Endothelial cell (in vitro differentiated cells): ENCODE measurements around the gene DNM1. TPM values are rescaled to one million over a fixed set of nuclear protein-coding genes. Genes with fewer than 3 reads are reported as not detected.

Experiments used
- DNase-seq: peaks from one replicate; pipeline ENCODE4 v3.0.0; 2021; ENCODE audit warnings: low spot score
- H3K27ac Mint-ChIP-seq: one replicate; pipeline ENCODE4 v1.8.0; 2021; ENCODE audit warnings: mixed read lengths, inconsistent platforms; ENCODE audit not compliant: unreplicated experiment
- H3K27me3 Mint-ChIP-seq: one replicate; pipeline ENCODE4 v1.8.0; 2021; ENCODE audit warnings: mild to moderate bottlenecking, moderate library complexity, mixed read lengths, inconsistent platforms; ENCODE audit not compliant: unreplicated experiment
- H3K36me3 Mint-ChIP-seq: one replicate; pipeline ENCODE4 v1.8.0; 2021; ENCODE audit warnings: mild to moderate bottlenecking, low read depth, mixed read lengths, inconsistent platforms; ENCODE audit not compliant: unreplicated experiment
- H3K4me1 Mint-ChIP-seq: one replicate; pipeline ENCODE4 v1.8.0; 2021; ENCODE audit warnings: mild to moderate bottlenecking, mixed read lengths, inconsistent platforms; ENCODE audit not compliant: unreplicated experiment
- H3K4me3 Mint-ChIP-seq: one replicate; pipeline ENCODE4 v1.8.0; 2021; ENCODE audit warnings: mild to moderate bottlenecking, mixed read lengths, inconsistent platforms; ENCODE audit not compliant: unreplicated experiment
- H3K9me3 Mint-ChIP-seq: one replicate; pipeline ENCODE4 v1.8.0; 2021; ENCODE audit warnings: mixed read lengths, inconsistent platforms; ENCODE audit not compliant: unreplicated experiment
- CTCF ChIP-seq: fragments of 200-600 bp; sonication (generic); IDR thresholded peaks from one replicate; pipeline ENCODE4 v1.5.0; 2021; ENCODE audit warnings: antibody characterized with exemption; ENCODE audit not compliant: unreplicated experiment
- total RNA-seq: library from RNA; stranded (reverse); fragmentation: NEBNext Ultra II Directional; extraction: Animal tissue kit (Norgen Biotek cat#: 25700); gene quantifications from one replicate; pipeline ENCODE4 v1.2.1, GENCODE V29; 2021; ENCODE audit not compliant: unreplicated experiment

Gene DNM1
- total RNA-seq, 1 donor from 2014 or later, result 8.0 TPM

GRCh38 chr9:128257907-128258306 lies 54.7 kb downstream of the DNM1 start:
- no peak for TF ChIP-seq CTCF
- H3K27me3 Mint-ChIP-seq, result peaks cover 2% of the 10 kb centered on the region
- peaks cover 40% of the 10 kb centered on the region for H3K36me3 Mint-ChIP-seq
- H3K4me3 Mint-ChIP-seq, result peak overlapping the region; percentile 26
- no peaks in the 10 kb centered on the region for H3K9me3 Mint-ChIP-seq
- H3K27ac Mint-ChIP-seq, result no peak overlapping the region
- DNase-seq, result no peak
- H3K4me1 Mint-ChIP-seq, result no peaks in the 10 kb centered on the region

DNA sequence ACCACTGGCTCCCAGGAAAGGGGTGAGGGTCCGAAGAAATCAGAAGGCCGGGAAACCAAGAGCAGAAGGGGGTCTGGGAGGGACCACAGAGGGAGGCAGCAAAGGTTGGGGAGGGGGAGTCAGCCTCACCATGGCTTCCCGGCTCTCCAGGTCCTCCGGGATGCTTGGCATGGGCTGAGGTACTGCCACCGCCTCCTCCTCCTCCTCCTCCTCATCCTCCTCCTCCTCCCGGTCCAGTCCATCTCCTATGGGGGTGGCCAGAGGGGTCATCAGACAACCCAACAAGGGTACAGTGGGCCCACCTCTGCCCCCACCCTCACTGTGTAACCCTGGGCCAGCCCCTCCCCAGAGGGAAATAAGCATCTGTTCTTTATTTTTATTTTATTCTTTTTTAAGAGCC lies 55.1 kb downstream of the DNM1 start:
- no peaks in the 10 kb centered on the region for H3K9me3 Mint-ChIP-seq
- no peak overlapping the region for H3K4me3 Mint-ChIP-seq
- H3K27ac Mint-ChIP-seq, result no peak overlapping the region
- peaks cover 44% of the 10 kb centered on the region for H3K36me3 Mint-ChIP-seq
- no peak for DNase-seq
- H3K4me1 Mint-ChIP-seq, result no peaks in the 10 kb centered on the region
- TF ChIP-seq CTCF, result no peak
- peaks cover 2% of the 10 kb centered on the region for H3K27me3 Mint-ChIP-seq

DNA sequence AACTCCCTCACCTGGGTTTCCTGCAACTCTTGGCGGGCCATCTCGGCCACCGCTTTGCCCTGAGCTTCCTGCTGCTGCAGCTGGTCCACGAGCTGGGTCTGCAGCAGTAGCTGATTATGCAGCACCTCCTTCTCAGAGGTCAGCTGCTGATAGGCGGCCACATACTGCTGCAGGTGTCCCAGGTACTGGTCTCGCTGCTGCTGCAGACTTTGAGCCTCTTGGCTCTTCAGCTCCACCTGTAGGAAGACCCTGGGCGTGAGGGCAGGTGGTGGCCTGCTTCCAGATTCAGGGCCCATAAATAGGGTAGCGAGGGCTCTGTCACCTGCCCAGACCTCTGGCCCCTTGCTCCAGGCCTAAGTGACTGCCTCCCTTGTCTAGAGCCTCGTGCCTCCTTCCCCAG lies 56.0 kb downstream of the DNM1 start:
- Mint-ChIP-seq H3K27ac (no peak overlapping the region), H3K4me3 (no peak overlapping the region), H3K36me3 (peaks cover 44% of the 10 kb centered on the region), H3K4me1 (no peaks in the 10 kb centered on the region), H3K9me3 (no peaks in the 10 kb centered on the region), H3K27me3 (peaks cover 2% of the 10 kb centered on the region)
- no peak for DNase-seq
- no peak for TF ChIP-seq CTCF

DNA sequence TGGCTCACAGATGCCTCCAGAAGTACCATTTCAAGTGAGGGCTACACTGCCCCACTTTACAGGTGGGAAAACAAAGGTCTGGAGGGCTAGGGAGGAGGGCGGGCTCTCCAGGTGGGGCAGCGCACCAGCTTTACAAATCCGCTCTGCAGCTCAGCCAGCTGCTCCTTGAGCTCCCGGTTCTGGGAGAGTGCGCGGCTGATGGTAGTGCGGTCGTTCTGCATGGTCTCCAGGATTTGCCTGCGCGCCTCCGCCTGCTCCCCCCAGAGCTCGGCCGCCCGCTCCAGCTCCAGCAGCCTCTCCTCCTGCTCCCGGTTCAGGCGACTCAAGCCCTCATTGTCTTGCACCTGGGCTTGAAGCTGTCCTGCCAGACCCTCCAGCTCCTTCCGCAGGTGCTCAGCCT lies 57.2 kb downstream of the DNM1 start:
- Mint-ChIP-seq H3K9me3 (no peaks in the 10 kb centered on the region), H3K4me1 (no peaks in the 10 kb centered on the region), H3K36me3 (peaks cover 50% of the 10 kb centered on the region), H3K4me3 (no peak overlapping the region), H3K27me3 (no peaks in the 10 kb centered on the region), H3K27ac (no peak overlapping the region)
- TF ChIP-seq CTCF, result no peak
- DNase-seq, result no peak

DNA sequence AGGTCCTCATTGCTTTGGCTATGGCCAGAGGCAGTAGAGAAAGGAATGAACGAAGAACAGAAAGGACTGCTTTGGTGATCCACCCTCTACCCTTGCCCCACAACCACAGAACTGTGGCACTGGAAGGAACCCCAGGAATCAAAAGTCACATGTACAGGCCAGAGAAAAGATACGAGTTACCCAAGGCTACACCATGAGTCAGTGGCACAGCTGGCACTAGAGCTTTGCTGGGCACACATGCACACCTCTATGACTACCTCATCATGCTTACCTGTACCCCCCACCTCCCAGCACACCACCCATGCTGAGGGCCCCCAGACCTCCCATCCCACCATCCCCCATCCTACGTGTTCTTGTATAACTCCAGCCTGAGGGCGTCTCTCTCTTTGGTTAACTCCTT lies 59.5 kb downstream of the DNM1 start:
- no peak for DNase-seq
- no peaks in the 10 kb centered on the region for H3K27me3 Mint-ChIP-seq
- peaks cover 54% of the 10 kb centered on the region for H3K36me3 Mint-ChIP-seq
- no peak overlapping the region for H3K27ac Mint-ChIP-seq
- H3K4me1 Mint-ChIP-seq, result no peaks in the 10 kb centered on the region
- H3K9me3 Mint-ChIP-seq, result no peaks in the 10 kb centered on the region
- no peak overlapping the region for H3K4me3 Mint-ChIP-seq
- TF ChIP-seq CTCF, result no peak
